ENCODE measurements around the gene CCDC192.

CCDC192 gene

GRCh38 chr5:127827451-127827850 lies 124.3 kb downstream of the CCDC192 start:
- Histone ChIP-seq H3F3A (ENCODE audit: low read depth) (no peaks in the 10 kb centered on the region), H3K9ac (ENCODE audit: low read depth, low read length, poor library complexity, severe bottlenecking) (no peak overlapping the region), H3K4me2 (ENCODE audit: low read depth, low read length, poor library complexity, severe bottlenecking) (no peak overlapping the region), H2AFZ (ENCODE audit: low read length) (no peak overlapping the region), H4K20me1 (ENCODE audit: insufficient read depth, low read length, poor library complexity, severe bottlenecking) (no peaks in the 10 kb centered on the region), H3K79me2 (ENCODE audit: insufficient read depth, low read length) (no peaks in the 10 kb centered on the region), H3K9me3 (ENCODE audit: insufficient read depth, low read depth, low read length) (no peaks in the 10 kb centered on the region), H3K9me2 (replicated peaks; ENCODE audit: low read depth, low read length) (no peaks in the 10 kb centered on the region), H3K4me3 (ENCODE audit: low read length, poor library complexity, severe bottlenecking) (no peak overlapping the region), H3K27me3 (ENCODE audit: insufficient read depth, low read length, poor library complexity, severe bottlenecking) (no peaks in the 10 kb centered on the region), H3K36me3 (ENCODE audit: insufficient read depth, low read length) (no peaks in the 10 kb centered on the region), H3K4me1 (ENCODE audit: insufficient read depth, low read length, poor library complexity, severe bottlenecking) (no peaks in the 10 kb centered on the region)
- TF ChIP-seq EZH2phosphoT487 (IDR thresholded peaks at IDR 0.05; ENCODE audit: borderline replicate concordance) (no peak), CTCF (conservative IDR thresholded peaks at IDR 0.05; ENCODE audit: low read length) (no peak)

GRCh38 chr5:127830157-127830556 lies 127.0 kb downstream of the CCDC192 start:
- Histone ChIP-seq H3K4me1 (ENCODE audit: insufficient read depth, low read length, poor library complexity, severe bottlenecking) (no peaks in the 10 kb centered on the region), H4K20me1 (ENCODE audit: insufficient read depth, low read length, poor library complexity, severe bottlenecking) (no peaks in the 10 kb centered on the region), H3K27me3 (ENCODE audit: insufficient read depth, low read length, poor library complexity, severe bottlenecking) (no peaks in the 10 kb centered on the region), H3F3A (ENCODE audit: low read depth) (no peaks in the 10 kb centered on the region), H3K79me2 (ENCODE audit: insufficient read depth, low read length) (no peaks in the 10 kb centered on the region), H3K9me3 (ENCODE audit: insufficient read depth, low read depth, low read length) (no peaks in the 10 kb centered on the region), H3K4me2 (ENCODE audit: low read depth, low read length, poor library complexity, severe bottlenecking) (no peak overlapping the region), H3K9ac (ENCODE audit: low read depth, low read length, poor library complexity, severe bottlenecking) (no peak overlapping the region), H2AFZ (ENCODE audit: low read length) (no peak overlapping the region), H3K4me3 (ENCODE audit: low read length, poor library complexity, severe bottlenecking) (no peak overlapping the region), H3K9me2 (replicated peaks; ENCODE audit: low read depth, low read length) (no peaks in the 10 kb centered on the region), H3K36me3 (ENCODE audit: insufficient read depth, low read length) (no peaks in the 10 kb centered on the region)
- TF ChIP-seq CTCF (conservative IDR thresholded peaks at IDR 0.05; ENCODE audit: low read length) (no peak), EZH2phosphoT487 (IDR thresholded peaks at IDR 0.05; ENCODE audit: borderline replicate concordance) (no peak)

- Histone ChIP-seq H3K4me2 (ENCODE audit: low read depth, low read length, poor library complexity, severe bottlenecking) (no peak overlapping the region), H3K9me3 (ENCODE audit: insufficient read depth, low read depth, low read length) (no peaks in the 10 kb centered on the region), H3K27me3 (ENCODE audit: insufficient read depth, low read length, poor library complexity, severe bottlenecking) (no peaks in the 10 kb centered on the region), H3F3A (ENCODE audit: low read depth) (no peaks in the 10 kb centered on the region), H3K9me2 (replicated peaks; ENCODE audit: low read depth, low read length) (no peaks in the 10 kb centered on the region), H3K4me1 (ENCODE audit: insufficient read depth, low read length, poor library complexity, severe bottlenecking) (no peaks in the 10 kb centered on the region), H4K20me1 (ENCODE audit: insufficient read depth, low read length, poor library complexity, severe bottlenecking) (no peaks in the 10 kb centered on the region), H3K79me2 (ENCODE audit: insufficient read depth, low read length) (no peaks in the 10 kb centered on the region), H2AFZ (ENCODE audit: low read length) (no peak overlapping the region), H3K4me3 (ENCODE audit: low read length, poor library complexity, severe bottlenecking) (no peak overlapping the region), H3K36me3 (ENCODE audit: insufficient read depth, low read length) (no peaks in the 10 kb centered on the region), H3K9ac (ENCODE audit: low read depth, low read length, poor library complexity, severe bottlenecking) (no peak overlapping the region)
- TF ChIP-seq EZH2phosphoT487 (IDR thresholded peaks at IDR 0.05; ENCODE audit: borderline replicate concordance): no peak
- no peak for TF ChIP-seq CTCF (conservative IDR thresholded peaks at IDR 0.05; ENCODE audit: low read length)
These were observed 127.8 kb downstream of the CCDC192 start for GRCh38 chr5:127830829-127831598.

All from Loucy (cell line).